ENCODE results near the gene ADD3. TPM values are rescaled to one million over a fixed set of nuclear protein-coding genes. Genes with fewer than 3 reads are reported as not detected.

Gene ADD3
- total and polyA plus RNA-seq, 2 donors (not counting 3 experiments of a cell fraction or from before 2014, with no cell fraction given) = 14.9 to 55.2 TPM

DNA sequence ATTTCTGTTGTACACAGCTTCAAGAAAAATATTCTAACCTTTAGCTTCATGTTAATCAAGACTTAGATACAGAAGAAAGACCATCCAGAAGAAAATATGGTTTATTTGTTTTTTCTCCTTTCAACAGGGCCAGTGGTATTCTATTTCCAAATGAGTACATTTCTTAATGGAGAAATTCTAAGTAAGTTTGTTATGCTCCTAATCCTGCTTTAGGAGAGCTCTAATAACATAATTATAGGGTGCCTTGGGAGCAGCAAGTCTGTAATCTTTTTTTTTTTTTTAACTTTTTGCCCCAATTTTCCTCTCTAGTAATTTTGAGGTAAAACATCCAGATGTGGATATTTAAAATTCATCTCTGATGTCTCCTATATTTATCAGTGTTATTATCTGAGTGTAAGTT, 98.1 kb downstream of the ADD3 start:
- H3K79me2 ChIP-seq (ENCODE audit: control insufficient read depth, insufficient read depth, low read length) = no peaks in the 10 kb centered on the region
- no peaks in the 10 kb centered on the region for H3K9me1 ChIP-seq (replicated peaks; ENCODE audit: control insufficient read depth, extremely low read depth, insufficient read depth, low read length)
- intact Hi-C loops (cut with micrococcal nuclease) (no loop called here), dilution Hi-C loops (cut with MboI; ENCODE audit: extremely low pct_ligation_motif_present, low sequenced_read_pairs) (no loop called here)
- TF ChIP-seq FOS (IDR thresholded peaks at IDR 0.05; ENCODE audit: borderline replicate concordance, insufficient read depth, low read length) = no peak
- no peak for TF ChIP-seq JUN (IDR thresholded peaks at IDR 0.05; ENCODE audit: borderline replicate concordance, insufficient read depth, insufficient read length, low read depth)
- TF ChIP-seq EZH2 (IDR thresholded peaks at IDR 0.05; ENCODE audit: borderline replicate concordance, low read depth, low read length, severe bottlenecking) = no peak
- TF ChIP-seq, protein P1, sequence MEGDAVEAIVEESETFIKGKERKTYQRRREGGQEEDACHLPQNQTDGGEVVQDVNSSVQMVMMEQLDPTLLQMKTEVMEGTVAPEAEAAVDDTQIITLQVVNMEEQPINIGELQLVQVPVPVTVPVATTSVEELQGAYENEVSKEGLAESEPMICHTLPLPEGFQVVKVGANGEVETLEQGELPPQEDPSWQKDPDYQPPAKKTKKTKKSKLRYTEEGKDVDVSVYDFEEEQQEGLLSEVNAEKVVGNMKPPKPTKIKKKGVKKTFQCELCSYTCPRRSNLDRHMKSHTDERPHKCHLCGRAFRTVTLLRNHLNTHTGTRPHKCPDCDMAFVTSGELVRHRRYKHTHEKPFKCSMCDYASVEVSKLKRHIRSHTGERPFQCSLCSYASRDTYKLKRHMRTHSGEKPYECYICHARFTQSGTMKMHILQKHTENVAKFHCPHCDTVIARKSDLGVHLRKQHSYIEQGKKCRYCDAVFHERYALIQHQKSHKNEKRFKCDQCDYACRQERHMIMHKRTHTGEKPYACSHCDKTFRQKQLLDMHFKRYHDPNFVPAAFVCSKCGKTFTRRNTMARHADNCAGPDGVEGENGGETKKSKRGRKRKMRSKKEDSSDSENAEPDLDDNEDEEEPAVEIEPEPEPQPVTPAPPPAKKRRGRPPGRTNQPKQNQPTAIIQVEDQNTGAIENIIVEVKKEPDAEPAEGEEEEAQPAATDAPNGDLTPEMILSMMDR (IDR thresholded peaks at IDR 0.05; ENCODE audit: extremely low read depth in 1 of 2, insufficient read depth in 1 of 2, low read depth in 1 of 2, low read length in 2 of 2) = no peak
- no peak for TF ChIP-seq POLR2A (IDR thresholded peaks at IDR 0.05; ENCODE audit: low read depth, low read length)
- TF ChIP-seq, protein P2, sequence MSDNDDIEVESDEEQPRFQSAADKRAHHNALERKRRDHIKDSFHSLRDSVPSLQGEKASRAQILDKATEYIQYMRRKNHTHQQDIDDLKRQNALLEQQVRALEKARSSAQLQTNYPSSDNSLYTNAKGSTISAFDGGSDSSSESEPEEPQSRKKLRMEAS (IDR thresholded peaks at IDR 0.05; ENCODE audit: insufficient read depth, insufficient read length) = no peak
- no peak for TF ChIP-seq MYC (IDR thresholded peaks at IDR 0.05; ENCODE audit: low read depth, low read length)
- TF ChIP-seq POLR2AphosphoS5 (IDR thresholded peaks at IDR 0.05; ENCODE audit: insufficient read depth, low read depth, low read length) = no peak
- TF ChIP-seq GATA2 (IDR thresholded peaks at IDR 0.05; ENCODE audit: insufficient read depth, insufficient read length, low read depth, low read length) = no peak
- no peak overlapping the region for H3K27ac ChIP-seq (ENCODE audit: insufficient read depth, low read depth, low read length)
- no peaks in the 10 kb centered on the region for H4K20me1 ChIP-seq (replicated peaks; ENCODE audit: control insufficient read depth, extremely low read depth, insufficient read depth, low read length)
- H3K4me2 ChIP-seq (ENCODE audit: insufficient read depth, low read length) = no peak overlapping the region
- no TSS peak for BruUV-seq (replicated peaks)
- no peak overlapping the region for H2AFZ ChIP-seq (ENCODE audit: low read depth, low read length)
- no peaks in the 10 kb centered on the region for H3K9me3 ChIP-seq (replicated peaks; ENCODE audit: control insufficient read depth, insufficient read depth, low read length)
- FAIRE-seq = no peak
- DNase-seq (ENCODE audit: low read depth, low spot score) = no peak
- no peak overlapping the region for H3K9ac ChIP-seq (replicated peaks; ENCODE audit: extremely low read depth, insufficient read depth, low read length)
- ChIA-PET POLR2A (no interaction called here), CTCF (interaction anchor here (1.4 to 1.8 kb wide), 4 partner anchors 10 to 222 kb away, joined by 3 to 7 read pairs (median 4); no protein-coding TSS in a partner anchor)
- no peak overlapping the region for H3K4me3 ChIP-seq (replicated peaks in 1 of 3; ENCODE audit: insufficient read depth in 1 of 3, low read depth in 1 of 3, low read length in 3 of 3)
- H3K4me1 ChIP-seq (ENCODE audit: control insufficient read depth, extremely low read depth, insufficient read depth, low read length) = no peaks in the 10 kb centered on the region
- no peaks in the 10 kb centered on the region for H3K27me3 ChIP-seq (ENCODE audit: control insufficient read depth in 2 of 2, insufficient read depth in 2 of 2, low read length in 2 of 2)
- H3K36me3 ChIP-seq (ENCODE audit: control insufficient read depth in 2 of 2, extremely low read depth in 1 of 2, insufficient read depth in 2 of 2, low read length in 2 of 2) = peaks cover 0 to 2% of the 10 kb centered on the region in 2 experiments
